SHP77 (cell line): Measurements from ENCODE around the gene FAM117A.
"Not testable (repeated sequence)": the region's sequence is repeated elsewhere in the genome, so short reads cannot be mapped to it uniquely, and the experiment has no call there.

Source experiments
- DNase-seq, 2 experiments: peaks; one replicate each; lab custom pipeline; 2025; lab: John Stamatoyannopoulos, UW

Gene FAM117A

DNA sequence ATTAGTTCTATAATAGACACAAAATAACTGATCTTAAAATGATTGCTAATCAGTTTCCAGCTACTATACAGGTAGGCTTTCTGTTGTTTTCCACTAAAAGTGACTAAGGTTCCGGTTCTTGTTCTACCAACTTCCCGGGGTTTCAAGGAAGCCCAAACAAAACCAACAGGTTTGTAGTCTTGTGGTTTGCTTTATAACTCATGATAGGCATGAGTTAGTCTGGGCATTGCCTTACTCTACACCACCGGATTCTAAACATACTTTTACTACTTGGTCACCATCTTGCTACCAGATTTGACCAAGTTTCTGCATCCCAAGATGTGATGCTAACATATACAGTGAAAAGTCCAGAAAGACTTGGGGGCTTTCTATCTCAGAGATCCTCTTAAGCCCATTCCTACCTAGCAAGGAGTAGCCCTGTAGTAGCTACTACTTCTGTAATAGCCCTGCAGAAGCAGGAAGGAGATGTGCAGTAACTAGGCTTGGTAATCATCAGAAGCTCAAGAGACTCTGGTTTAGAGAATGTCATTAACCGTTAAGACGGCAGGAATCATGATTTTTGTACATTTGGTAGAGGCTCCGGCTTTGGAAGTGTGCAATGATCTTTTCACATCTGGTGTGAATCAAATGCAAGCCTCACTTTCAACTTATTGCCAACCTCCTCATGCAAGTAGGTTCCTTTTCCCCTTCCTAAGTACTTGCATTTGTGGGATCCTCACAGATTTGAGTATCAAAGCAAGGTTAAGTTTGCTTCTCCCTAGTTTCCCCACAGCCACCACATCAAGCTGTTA lies 1.6 kb downstream of the FAM117A start:
- DNase-seq, result no peak

GRCh38 chr17:49760932-49761558 lies 2.9 kb downstream of the FAM117A start:
- DNase-seq, result no peak

GRCh38 chr17:49760296-49760695 lies 3.6 kb downstream of the FAM117A start:
- DNase-seq, result no peak

DNA sequence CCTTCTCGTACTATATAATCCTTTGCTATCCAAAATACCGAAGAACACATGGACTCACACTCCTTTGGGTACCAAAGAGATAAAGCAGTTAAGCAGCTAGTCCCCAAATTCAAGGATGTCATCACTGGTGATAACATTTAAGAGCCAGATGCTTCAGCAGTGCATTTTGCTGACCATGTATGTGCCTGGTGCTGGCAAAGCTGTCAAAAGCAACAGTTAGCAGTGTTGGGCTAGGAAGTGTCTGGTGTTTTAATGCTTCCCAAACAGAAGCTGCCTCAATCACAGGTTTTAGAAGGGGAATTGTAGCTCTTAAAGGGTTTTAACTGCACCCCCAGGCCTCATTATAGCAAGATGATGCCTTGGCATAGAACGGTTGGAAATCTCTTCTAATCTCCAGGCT lies 4.7 kb downstream of the FAM117A start:
- DNase-seq, result no peak

DNA sequence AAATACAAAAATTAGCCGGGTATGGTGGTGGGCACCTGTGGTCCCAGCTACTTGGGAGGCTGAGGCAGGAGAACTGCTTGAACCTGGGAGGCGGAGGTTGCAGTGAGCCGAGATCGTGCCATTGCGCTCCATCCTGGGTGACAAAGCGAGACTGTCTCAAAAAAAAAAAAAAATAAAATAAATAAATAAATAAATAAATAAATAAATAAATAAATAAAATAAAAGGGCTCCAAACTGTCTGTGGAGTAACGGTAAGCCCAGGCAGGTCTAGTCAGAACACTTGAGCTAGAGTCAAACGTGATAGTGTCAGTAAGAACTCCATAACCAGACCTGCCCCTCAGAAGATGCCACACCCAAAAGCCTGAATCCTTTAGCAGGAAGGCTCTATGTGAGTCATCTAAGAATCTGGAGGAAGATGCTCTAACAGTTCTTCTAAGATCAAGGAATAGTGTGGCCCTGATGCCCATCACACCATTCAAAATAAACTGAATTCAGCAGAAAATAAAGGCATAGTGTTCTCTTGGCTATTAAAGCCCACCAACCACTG lies 5.4 kb downstream of the FAM117A start:
- DNase-seq, result not testable (repeated sequence)

DNA sequence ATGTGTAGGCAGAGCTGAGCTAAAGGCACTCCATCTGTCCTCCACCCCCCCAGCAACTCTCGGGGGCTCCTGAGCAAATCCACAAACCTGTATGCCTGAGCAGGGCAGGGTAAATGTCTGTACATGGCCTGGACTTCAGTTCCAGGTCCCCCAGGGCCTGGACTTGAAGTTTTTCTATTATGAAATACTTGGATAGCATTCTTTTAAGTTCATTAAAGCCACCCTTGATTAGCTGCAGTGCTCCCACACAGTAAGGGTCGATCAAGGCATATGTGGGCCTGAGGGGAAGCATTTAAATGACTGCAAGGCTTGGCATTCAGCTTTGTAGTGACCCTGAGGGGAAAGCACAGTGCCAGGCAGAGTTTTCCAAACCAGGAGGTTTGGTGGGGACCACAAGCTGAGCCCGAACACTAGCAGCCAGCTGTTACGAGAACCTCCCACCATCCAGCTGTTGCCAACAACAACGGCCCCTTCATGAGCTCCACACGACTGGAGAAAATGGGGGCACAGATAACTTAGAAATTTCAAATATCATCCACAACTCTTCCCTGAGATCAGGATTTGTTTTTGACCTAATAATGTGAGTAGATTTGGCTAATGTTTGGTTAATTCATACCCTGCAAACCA lies 6.7 kb downstream of the FAM117A start:
- no peak for DNase-seq

- DNase-seq, result no peak
Measured at GRCh38 chr17:49756323-49757150, 7.4 kb downstream of the FAM117A start.

DNA sequence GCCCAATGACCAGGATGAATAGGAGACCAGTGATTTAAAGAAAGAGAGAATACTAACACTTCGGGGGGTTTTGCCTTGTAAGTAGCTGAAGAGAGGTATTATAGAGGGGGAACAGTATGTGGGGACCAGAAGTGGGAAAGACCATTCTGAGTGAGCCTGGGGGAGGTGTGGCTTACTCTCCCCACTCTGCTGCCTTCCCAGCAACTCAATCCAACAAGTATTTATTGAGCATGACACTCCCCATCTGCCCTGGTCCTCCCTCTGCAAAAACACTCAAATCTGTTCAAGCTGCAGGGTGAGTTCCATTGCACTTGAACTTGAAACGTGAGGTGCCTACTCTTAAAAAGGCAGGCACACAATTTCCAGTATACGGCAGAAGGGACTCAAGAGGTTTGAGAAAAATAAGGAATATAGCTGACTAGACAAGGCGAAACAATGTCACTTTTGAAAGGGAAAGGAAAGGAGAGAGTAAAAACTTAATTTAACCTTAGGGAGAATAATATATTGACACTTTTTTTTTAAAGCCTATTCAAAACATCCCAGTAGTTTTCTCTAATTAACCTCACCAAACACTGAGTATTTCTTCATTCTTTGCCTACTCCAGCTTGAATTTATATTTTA lies 8.2 kb downstream of the FAM117A start:
- no peak for DNase-seq

GRCh38 chr17:49753959-49754391 lies 10.0 kb downstream of the FAM117A start:
- DNase-seq, result no peak

- no peak for DNase-seq
Measured at GRCh38 chr17:49752508-49752907, 11.4 kb downstream of the FAM117A start.

- no peak for DNase-seq
Measured at GRCh38 chr17:49749730-49750129, 14.2 kb downstream of the FAM117A start.

- no peak for DNase-seq
Measured at GRCh38 chr17:49748791-49749190, 15.1 kb downstream of the FAM117A start.

DNA sequence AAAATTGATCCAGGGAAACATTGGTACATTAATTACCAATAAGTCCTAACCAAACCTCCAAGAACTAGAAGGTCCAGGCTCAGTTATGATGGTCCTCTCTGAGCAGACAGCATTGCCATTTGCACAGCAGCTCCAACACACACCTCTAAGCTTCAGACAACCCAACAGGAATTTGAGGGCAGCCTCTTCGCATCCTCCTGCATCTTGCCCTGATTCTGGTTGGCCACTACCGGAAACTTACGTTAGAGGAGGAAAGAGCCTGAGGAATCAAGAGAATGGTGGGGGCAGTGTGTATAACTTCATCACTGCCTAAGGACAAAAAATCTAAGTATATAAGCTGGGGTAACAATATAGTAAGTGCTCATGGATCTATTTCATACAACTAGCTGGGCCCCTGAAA lies 15.7 kb downstream of the FAM117A start:
- no peak for DNase-seq

- no peak for DNase-seq
Measured at GRCh38 chr17:49747632-49748031, 16.3 kb downstream of the FAM117A start.

DNA sequence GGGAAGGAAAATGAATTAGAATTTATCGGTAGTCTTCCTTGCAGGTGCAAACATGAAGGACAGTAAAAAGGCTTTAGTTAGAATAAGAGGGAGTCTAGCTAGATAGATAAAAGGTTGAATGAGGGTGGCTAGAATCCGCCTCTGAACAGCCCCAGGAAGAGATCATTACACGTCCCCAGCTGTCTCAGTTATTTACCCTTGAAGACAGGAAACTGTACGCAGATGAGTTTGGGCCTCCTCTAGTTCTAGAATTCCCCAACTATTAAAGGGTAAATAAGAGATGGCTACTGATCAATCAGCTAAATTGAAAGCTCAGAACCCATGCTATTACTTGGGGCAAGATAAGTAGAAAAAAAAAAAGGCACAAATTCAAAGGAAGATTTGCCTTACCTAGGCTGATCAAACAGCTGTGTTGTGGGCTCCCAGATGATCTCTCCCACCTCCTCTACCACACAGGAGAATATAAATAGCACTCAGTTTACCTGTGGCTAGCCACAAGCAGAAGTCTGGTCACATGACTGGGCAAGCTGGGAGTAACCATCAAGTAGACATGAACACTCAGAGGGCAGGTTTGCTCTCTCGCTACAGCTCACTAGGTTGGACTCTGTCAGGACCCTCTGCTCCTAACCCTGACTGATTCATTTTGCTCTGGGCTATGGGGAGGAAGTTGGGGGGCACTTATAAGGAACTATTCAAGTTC lies 17.0 kb downstream of the FAM117A start:
- no peak for DNase-seq

GRCh38 chr17:49745175-49746139 lies 18.5 kb downstream of the FAM117A start:
- no peak for DNase-seq

DNA sequence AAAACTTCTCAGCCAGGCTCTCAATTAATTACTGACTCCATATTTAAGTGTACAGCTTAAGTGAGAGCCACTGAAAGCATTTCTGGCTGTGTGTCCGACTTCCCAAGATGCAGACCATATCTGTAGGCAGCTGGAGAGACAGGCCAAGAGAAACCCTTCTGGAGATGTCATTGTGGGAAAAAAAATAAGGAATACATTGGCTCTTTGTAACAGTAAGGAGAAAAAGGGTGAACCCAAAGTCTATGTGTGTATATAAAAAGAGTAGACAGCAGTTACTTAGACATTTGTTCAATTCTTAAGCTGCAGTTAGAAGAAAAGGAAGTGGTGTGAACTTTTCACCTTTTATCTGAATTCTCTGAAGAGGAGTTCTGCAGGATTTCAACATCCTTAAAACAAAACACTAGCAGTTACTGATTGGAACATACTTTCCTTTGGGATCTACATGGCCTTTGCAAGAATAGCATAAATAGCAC lies 21.7 kb downstream of the FAM117A start:
- no peak for DNase-seq

GRCh38 chr17:49741692-49742076 lies 22.2 kb downstream of the FAM117A start:
- no peak for DNase-seq

GRCh38 chr17:49741009-49741691 lies 22.8 kb downstream of the FAM117A start:
- no peak for DNase-seq
